ENCODE measurements around the gene C5orf22.

The C5orf22 gene

DNA sequence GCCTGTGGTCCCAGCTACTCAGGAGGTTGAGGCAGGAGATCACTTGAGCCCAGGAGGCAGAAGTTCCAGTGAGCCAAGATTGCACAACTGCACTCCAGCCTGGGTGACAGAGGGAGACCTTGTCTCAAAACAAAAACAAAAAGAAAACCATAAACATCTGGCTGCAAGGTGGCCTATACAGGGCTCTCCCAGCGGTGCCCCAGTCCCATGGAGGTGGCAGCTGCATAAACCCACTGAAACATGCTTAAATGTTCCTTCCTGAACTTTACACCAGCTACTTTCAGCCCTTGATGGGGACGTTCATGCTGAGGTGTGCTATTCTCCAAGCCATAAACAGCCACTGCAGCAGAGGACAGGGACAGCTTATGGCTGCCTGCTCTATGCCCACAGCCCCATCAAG lies 35.8 kb upstream of the C5orf22 start:
- DNase-seq (ENCODE audit: low read depth), result no peak
- no peak for TF ChIP-seq CTCF (conservative IDR thresholded peaks at IDR 0.05; ENCODE audit: control insufficient read depth, insufficient read depth, low read depth, low read length)
- no peak overlapping the region for H3K4me3 ChIP-seq (ENCODE audit: control insufficient read depth, low read depth, low read length)

- DNase-seq (ENCODE audit: low read depth), result no peak
- no peak overlapping the region for H3K4me3 ChIP-seq (ENCODE audit: control insufficient read depth, low read depth, low read length)
- TF ChIP-seq CTCF (conservative IDR thresholded peaks at IDR 0.05; ENCODE audit: control insufficient read depth, insufficient read depth, low read depth, low read length), result no peak
These were observed 35.2 kb upstream of the C5orf22 start for GRCh38 chr5:31496891-31497290.

DNA sequence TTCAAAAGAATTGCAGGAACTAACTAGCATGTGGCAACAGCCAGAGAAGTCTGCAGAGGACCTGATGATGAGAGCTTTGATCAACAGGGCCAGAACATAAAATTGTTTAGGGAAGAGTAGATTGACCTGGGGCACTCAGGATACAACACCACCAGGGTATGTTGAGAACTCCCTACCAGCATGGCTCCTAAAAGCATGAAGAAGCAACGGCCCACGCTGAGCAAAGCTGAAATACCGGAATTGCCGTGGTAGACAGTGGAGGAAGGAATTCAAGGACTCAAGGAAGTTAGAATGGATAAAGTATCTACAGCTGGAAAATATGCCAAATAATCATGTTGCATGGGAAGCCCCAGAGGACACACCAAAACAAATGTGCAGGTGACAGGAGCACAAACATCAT lies 31.8 kb upstream of the C5orf22 start:
- no peak for DNase-seq (ENCODE audit: low read depth)
- H3K4me3 ChIP-seq (ENCODE audit: control insufficient read depth, low read depth, low read length), result no peak overlapping the region
- TF ChIP-seq CTCF (conservative IDR thresholded peaks at IDR 0.05; ENCODE audit: control insufficient read depth, insufficient read depth, low read depth, low read length), result no peak

DNA sequence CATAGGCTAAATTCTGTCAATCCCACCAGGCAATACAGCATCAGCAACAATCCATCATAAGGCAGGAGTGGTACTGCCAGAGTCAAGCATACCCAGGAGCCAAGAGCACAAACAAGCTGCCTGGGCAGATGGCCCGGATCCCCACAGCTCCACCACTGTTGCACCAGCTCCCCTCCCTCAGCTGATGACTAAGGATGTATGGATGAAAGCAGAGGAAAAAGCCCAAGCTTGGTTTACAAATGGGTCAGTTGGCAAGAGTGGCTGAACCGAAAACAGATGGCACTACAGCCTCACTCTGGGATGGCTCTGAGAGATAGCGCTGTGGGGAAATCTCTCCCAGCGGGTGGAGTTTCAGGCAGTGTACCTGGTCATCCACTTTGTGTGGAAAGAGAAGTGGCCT lies 29.6 kb upstream of the C5orf22 start:
- peak; percentile 15 for DNase-seq (ENCODE audit: low read depth)
- TF ChIP-seq CTCF (conservative IDR thresholded peaks at IDR 0.05; ENCODE audit: control insufficient read depth, insufficient read depth, low read depth, low read length), result no peak
- H3K4me3 ChIP-seq (ENCODE audit: control insufficient read depth, low read depth, low read length), result no peak overlapping the region

DNA sequence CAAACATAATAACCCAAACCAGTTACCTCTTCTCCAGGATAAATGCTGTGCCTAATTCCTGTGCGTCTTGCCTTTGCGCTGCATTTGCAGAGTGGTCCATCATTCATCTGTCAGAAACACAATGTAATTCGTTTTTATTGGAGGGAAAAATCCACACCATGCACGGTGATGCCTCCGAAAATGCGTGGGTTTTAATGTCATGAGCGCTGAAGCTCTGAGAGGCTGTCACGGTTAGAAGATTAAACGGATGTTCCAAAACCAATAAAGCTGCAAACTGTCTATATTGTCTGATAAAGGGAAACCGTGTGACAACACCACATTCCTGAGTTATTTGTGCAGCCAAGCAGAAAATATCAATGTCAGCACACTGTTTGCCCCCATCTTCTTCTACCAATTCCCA lies 27.6 kb upstream of the C5orf22 start:
- no peak for TF ChIP-seq CTCF (conservative IDR thresholded peaks at IDR 0.05; ENCODE audit: control insufficient read depth, insufficient read depth, low read depth, low read length)
- H3K4me3 ChIP-seq (ENCODE audit: control insufficient read depth, low read depth, low read length), result no peak overlapping the region

DNA sequence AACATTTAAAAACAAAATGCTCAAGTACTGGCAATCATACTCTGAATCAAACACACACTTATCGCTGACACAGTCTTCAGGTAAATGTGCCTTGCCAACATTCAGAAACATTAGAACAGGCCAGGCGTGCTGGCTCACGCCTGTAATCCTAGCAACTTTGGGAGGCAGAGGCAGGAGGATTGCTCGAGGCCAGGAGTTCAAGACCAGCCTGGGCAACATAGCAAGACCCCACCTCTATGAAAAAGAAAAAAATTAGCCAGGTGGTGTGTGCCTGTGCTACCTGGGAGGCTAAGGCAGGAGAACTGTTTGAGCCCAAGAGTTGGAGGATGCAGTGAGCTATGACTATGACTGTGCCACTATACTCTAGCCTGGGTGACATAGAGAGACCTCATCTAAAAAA lies 20.8 kb upstream of the C5orf22 start:
- DNase-seq (ENCODE audit: low read depth), result no peak
- no peak for TF ChIP-seq CTCF (conservative IDR thresholded peaks at IDR 0.05; ENCODE audit: control insufficient read depth, insufficient read depth, low read depth, low read length)
- no peak overlapping the region for H3K4me3 ChIP-seq (ENCODE audit: control insufficient read depth, low read depth, low read length)

More for the DNA sequence above, 27.6 kb upstream of the C5orf22 start:
- DNase-seq (ENCODE audit: low read depth), result no peak

DNA sequence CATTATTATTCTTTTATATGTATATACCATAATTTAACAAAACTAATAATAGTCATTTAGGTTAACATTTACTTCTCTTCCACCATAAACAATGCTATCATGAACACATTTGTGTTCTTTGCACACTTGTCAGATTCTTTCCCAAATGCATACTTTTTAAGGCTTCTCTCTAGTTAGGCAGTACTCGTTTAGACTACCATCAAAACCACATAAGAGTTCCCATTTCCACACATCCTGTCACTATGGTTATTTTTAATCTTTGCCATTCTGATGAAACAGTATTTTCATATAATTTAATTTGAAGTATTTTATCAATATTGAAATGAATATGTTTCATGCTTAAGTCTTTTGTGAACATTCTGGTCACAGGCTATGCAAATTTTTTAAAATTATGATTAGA lies 15.3 kb upstream of the C5orf22 start:
- no peak for DNase-seq (ENCODE audit: low read depth)
- TF ChIP-seq CTCF (conservative IDR thresholded peaks at IDR 0.05; ENCODE audit: control insufficient read depth, insufficient read depth, low read depth, low read length), result no peak
- H3K4me3 ChIP-seq (ENCODE audit: control insufficient read depth, low read depth, low read length), result no peak overlapping the region

Data from fibroblast of mammary gland (primary cell).